Neural progenitor cell (in vitro differentiated cells): ENCODE data around the gene TAS2R3. TPM values are rescaled to one million over a fixed set of nuclear protein-coding genes. Genes with fewer than 3 reads are reported as not detected.

ENCODE experiments used
- DNase-seq: peaks from one replicate; pipeline ENCODE4 v3.0.0-alpha.2; 2016; ENCODE audit warnings: low spot score
- H2AFZ ChIP-seq: fragments of 200-600 bp; sonication (generic); replicated peaks from 2 replicates; pipeline ENCODE4 v1.6.1; 2016; ENCODE audit warnings: antibody characterized with exemption
- H3F3A ChIP-seq: fragments of 200-600 bp; sonication (generic); 2 replicates; pipeline ENCODE4 v1.6.1; 2016; ENCODE audit warnings: antibody characterized with exemption, low read depth
- H3K27ac ChIP-seq: fragments of 200-600 bp; sonication (generic); 2 replicates; pipeline ENCODE4 v1.5.1; 2016; ENCODE audit warnings: mild to moderate bottlenecking
- H3K27me3 ChIP-seq: fragments of 200-600 bp; sonication (generic); 2 replicates; pipeline ENCODE4 v1.6.1; 2016; ENCODE audit warnings: mild to moderate bottlenecking, moderate library complexity
- H3K36me3 ChIP-seq: fragments of 200-600 bp; sonication (generic); 2 replicates; pipeline ENCODE4 v1.5.1; 2016
- H3K4me1 ChIP-seq: fragments of 200-600 bp; sonication (generic); 2 replicates; pipeline ENCODE4 v1.6.1; 2016; ENCODE audit warnings: mixed run types
- H3K4me2 ChIP-seq: fragments of 200-600 bp; sonication (generic); 2 replicates; pipeline ENCODE4 v1.6.1; 2016
- H3K4me3 ChIP-seq: fragments of 200-600 bp; sonication (generic); 2 replicates; pipeline ENCODE4 v1.5.1; 2016
- H3K79me2 ChIP-seq: fragments of 200-600 bp; sonication (generic); 2 replicates; pipeline ENCODE4 v1.6.1; 2016; ENCODE audit warnings: low read depth
- H3K9ac ChIP-seq: fragments of 200-600 bp; sonication (generic); 2 replicates; pipeline ENCODE4 v1.6.1; 2016
- H3K9me3 ChIP-seq: fragments of 200-600 bp; sonication (generic); 2 replicates; pipeline ENCODE4 v1.5.1; 2016; ENCODE audit warnings: low read depth
- H4K20me1 ChIP-seq: fragments of 200-600 bp; sonication (generic); 2 replicates; pipeline ENCODE4 v1.6.1; 2016; ENCODE audit warnings: low read depth
- H3K27ac Mint-ChIP-seq: 3 replicates; pipeline ENCODE4 v1.8.0; 2021; ENCODE audit warnings: mixed read lengths
- H3K27me3 Mint-ChIP-seq: 2 replicates; pipeline ENCODE4 v1.8.0; 2022; ENCODE audit warnings: low read depth, mild to moderate bottlenecking, inconsistent platforms, moderate library complexity, mixed read lengths; ENCODE audit not compliant: insufficient read depth
- H3K36me3 Mint-ChIP-seq: 3 replicates; pipeline ENCODE4 v1.8.0; 2021; ENCODE audit warnings: mixed read lengths
- H3K4me1 Mint-ChIP-seq: 3 replicates; pipeline ENCODE4 v1.8.0; 2021; ENCODE audit warnings: mixed read lengths
- H3K4me3 Mint-ChIP-seq: 3 replicates; pipeline ENCODE4 v1.8.0; 2021; ENCODE audit warnings: mild to moderate bottlenecking, moderate library complexity, mixed read lengths
- H3K9me3 Mint-ChIP-seq: 3 replicates; pipeline ENCODE4 v1.8.0; 2020; ENCODE audit warnings: mixed read lengths
- CTCF ChIP-seq: fragments of 200-600 bp; sonication (generic); IDR thresholded peaks from 2 replicates; pipeline ENCODE4 v1.5.1; 2017; ENCODE audit warnings: antibody characterized with exemption, mild to moderate bottlenecking
- EZH2 ChIP-seq: fragments of 200-600 bp; sonication (generic); IDR thresholded peaks from 2 replicates; pipeline ENCODE4 v1.6.1; 2017; ENCODE audit warnings: antibody characterized with exemption, mild to moderate bottlenecking, moderate library complexity
- EZH2phosphoT487 ChIP-seq: fragments of 200-600 bp; sonication (generic); IDR thresholded peaks from 2 replicates; pipeline ENCODE4 v1.6.1; 2017; ENCODE audit warnings: antibody characterized with exemption
- total RNA-seq: library from RNA; depleted of rRNA; stranded (reverse); fragments of >200 nt; gene quantifications from 2 replicates; pipeline ENCODE4 v1.2.3, GENCODE V29; 2015; ENCODE audit warnings: low replicate concordance

The TAS2R3 gene
- total RNA-seq, 1 donor from 2014 or later, result 2.2 TPM

DNA sequence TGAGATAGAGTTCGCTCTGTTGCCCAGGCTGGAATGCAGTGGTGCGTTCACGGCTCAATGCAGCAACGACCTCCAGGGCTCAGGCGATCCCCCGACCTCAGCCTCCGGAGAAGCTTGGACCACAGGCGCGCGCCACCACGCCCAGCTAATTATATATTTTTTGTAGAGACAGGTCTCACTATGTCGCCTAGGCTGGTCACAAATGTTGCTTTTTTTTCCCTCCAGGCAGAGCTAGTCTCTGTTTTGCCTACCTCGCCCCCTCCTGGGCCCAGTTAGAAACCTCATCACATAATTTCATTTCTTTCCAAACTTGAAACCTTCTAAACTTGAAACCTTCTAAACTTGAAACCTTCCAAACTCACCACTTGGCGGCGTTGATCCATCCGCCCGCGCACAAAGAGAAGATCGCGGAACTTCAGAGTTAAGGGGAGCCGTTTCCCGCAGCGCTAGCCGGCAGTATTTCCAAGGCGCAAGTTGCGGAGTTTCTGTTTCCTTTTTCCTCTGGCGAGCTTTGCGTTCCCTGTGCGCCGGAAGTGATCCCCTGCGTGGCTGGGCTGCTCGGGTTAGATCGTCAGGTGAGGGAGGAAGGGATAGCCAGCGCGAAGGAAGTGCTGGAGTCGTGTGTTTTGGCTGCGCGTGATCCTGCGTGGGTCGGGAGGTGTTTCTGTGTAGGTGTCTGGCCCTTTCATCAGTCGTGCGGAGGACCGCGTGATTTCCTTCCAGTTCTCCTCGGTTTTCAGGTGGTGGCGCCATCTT is 25.9 kb upstream of the TAS2R3 start, which contains the start of gene SSBP1:
SSBP1 (plus strand) TSS at position 523 of the 756 bp plus-strand sequence. CDS start 809 bp downstream, outside the sequence.
- Mint-ChIP-seq H3K9me3 (no peaks in the 10 kb centered on the region), H3K36me3 (peaks cover 9% of the 10 kb centered on the region), H3K27ac (peak within 1 kb of the TSS; percentile 97), H3K4me1 (peaks cover 13% of the 10 kb centered on the region), H3K27me3 (peaks cover 2% of the 10 kb centered on the region), H3K4me3 (peak within 1 kb of the TSS; percentile 98)
- Histone ChIP-seq H3K9me3 (no peaks in the 10 kb centered on the region), H3K4me1 (peaks cover 8% of the 10 kb centered on the region), H3F3A (no peaks in the 10 kb centered on the region), H3K36me3 (peaks cover 8% of the 10 kb centered on the region), H3K27me3 (no peaks in the 10 kb centered on the region), H2AFZ (peak within 1 kb of the TSS; percentile 97), H3K9ac (peak within 1 kb of the TSS; percentile 84), H3K79me2 (peaks cover 45% of the 10 kb centered on the region), H3K27ac (no peak within 1 kb of the TSS), H3K4me3 (peak within 1 kb of the TSS; percentile 97), H4K20me1 (no peaks in the 10 kb centered on the region), H3K4me2 (peak within 1 kb of the TSS; percentile 85)
- DNase-seq, result peak; percentile 94
- TF ChIP-seq EZH2, result no peak
- TF ChIP-seq EZH2phosphoT487, result no peak
- peak; percentile 77 for TF ChIP-seq CTCF

DNA sequence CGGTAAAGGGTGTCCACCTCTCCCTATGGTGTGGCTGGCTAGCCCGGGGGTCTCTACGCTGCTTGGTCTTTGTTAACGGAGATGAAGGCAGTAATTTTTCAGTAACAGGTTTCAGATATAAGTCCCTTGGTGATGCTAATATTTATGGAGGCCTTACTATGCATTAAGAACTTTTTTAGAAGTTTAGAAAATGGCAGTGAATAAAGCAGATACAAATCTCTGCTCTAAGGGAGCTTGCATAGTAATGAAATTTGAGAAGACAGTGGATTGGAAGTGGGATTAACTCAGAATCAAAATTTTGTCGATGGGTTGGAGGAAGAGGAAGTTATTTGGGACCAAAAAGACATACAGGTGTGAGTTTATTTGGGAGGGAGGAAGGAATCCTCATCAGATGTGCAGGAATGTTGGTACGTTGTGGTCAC is 25.3 kb upstream of the TAS2R3 start:
- H3K9me3 ChIP-seq, result no peaks in the 10 kb centered on the region
- H3K79me2 ChIP-seq, result peaks cover 45% of the 10 kb centered on the region
- H3K4me2 ChIP-seq, result peak overlapping the region; percentile 85
- H3K9ac ChIP-seq, result peak overlapping the region; percentile 84
- Mint-ChIP-seq H3K27ac (peak overlapping the region; percentile 97), H3K9me3 (no peaks in the 10 kb centered on the region), H3K4me3 (peak overlapping the region; percentile 98), H3K4me1 (peaks cover 13% of the 10 kb centered on the region), H3K27me3 (peaks cover 2% of the 10 kb centered on the region), H3K36me3 (peaks cover 13% of the 10 kb centered on the region)
- no peak for DNase-seq
- H3F3A ChIP-seq, result no peaks in the 10 kb centered on the region
- peak overlapping the region; percentile 91 for H2AFZ ChIP-seq
- H3K4me3 ChIP-seq, result peak overlapping the region; percentile 97
- TF ChIP-seq EZH2phosphoT487, result no peak
- no peak for TF ChIP-seq CTCF
- no peak for TF ChIP-seq EZH2
- peaks cover 8% of the 10 kb centered on the region for H3K4me1 ChIP-seq
- no peaks in the 10 kb centered on the region for H3K27me3 ChIP-seq
- peaks cover 11% of the 10 kb centered on the region for H3K36me3 ChIP-seq
- no peak overlapping the region for H3K27ac ChIP-seq
- H4K20me1 ChIP-seq, result no peaks in the 10 kb centered on the region

DNA sequence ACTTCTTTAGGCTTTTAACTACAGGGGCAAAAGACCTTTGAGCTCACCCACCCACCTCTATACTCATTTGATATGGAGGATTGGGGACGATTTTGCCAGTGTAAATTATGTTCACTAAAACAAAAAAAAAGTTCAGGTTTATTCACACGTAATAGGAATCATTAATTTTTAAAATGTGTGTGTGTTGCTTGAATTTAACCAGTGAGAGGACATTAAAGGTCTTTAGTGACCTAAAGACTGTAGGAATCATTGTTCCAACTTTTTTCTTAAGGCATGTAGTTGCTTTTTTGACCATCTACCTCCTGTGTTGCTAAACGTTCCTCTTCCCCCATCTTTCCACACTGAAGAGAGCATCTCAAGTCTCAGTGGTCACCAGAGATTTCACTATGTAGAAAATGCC is 24.6 kb upstream of the TAS2R3 start:
- no peak for DNase-seq
- peaks cover 13% of the 10 kb centered on the region for H3K4me1 Mint-ChIP-seq
- Histone ChIP-seq H3K4me2 (peak overlapping the region; percentile 85), H3K9me3 (no peaks in the 10 kb centered on the region), H3K36me3 (peaks cover 17% of the 10 kb centered on the region), H3K9ac (peak overlapping the region; percentile 84), H3K4me3 (peak overlapping the region; percentile 97), H3K4me1 (peaks cover 8% of the 10 kb centered on the region), H3F3A (no peaks in the 10 kb centered on the region), H3K27ac (no peak overlapping the region), H2AFZ (no peak overlapping the region), H3K27me3 (no peaks in the 10 kb centered on the region), H4K20me1 (no peaks in the 10 kb centered on the region), H3K79me2 (peaks cover 45% of the 10 kb centered on the region)
- TF ChIP-seq EZH2 (no peak), EZH2phosphoT487 (no peak), CTCF (no peak)
- no peak overlapping the region for H3K27ac Mint-ChIP-seq
- H3K9me3 Mint-ChIP-seq, result no peaks in the 10 kb centered on the region
- H3K4me3 Mint-ChIP-seq, result peak overlapping the region; percentile 73
- H3K27me3 Mint-ChIP-seq, result peaks cover 2% of the 10 kb centered on the region
- H3K36me3 Mint-ChIP-seq, result peaks cover 19% of the 10 kb centered on the region
